GM19463 (cell line): Measurements from ENCODE around the gene RAPGEF4.

Experiments used
- ATAC-seq: cut with Tn5 transposase; IDR thresholded peaks from one replicate; pipeline ENCODE4 v1.9.1; 2021; ENCODE audit warnings: mild to moderate bottlenecking, moderate library complexity; ENCODE audit not compliant: unreplicated experiment

RAPGEF4 gene

GRCh38 chr2:172735582-172736423, at the start of gene RAPGEF4:
Gene RAPGEF4, plus strand, starts transcription at chr2:172735845. Its CDS starts 139 bp downstream, at chr2:172735984.
- no peak for ATAC-seq

GRCh38 chr2:172693037-172693436, 42.6 kb upstream of the RAPGEF4 start:
- no peak for ATAC-seq

- no peak for ATAC-seq
These were observed 41.9 kb upstream of the RAPGEF4 start for GRCh38 chr2:172693529-172694455.

GRCh38 chr2:172697296-172697695, 38.3 kb upstream of the RAPGEF4 start:
- no peak for ATAC-seq

- peak; percentile 95 for ATAC-seq
These were observed 37.4 kb upstream of the RAPGEF4 start for GRCh38 chr2:172698041-172698863.

GRCh38 chr2:172701250-172701649, 34.4 kb upstream of the RAPGEF4 start:
- ATAC-seq = no peak

GRCh38 chr2:172702451-172702850, 33.2 kb upstream of the RAPGEF4 start:
- no peak for ATAC-seq

GRCh38 chr2:172704072-172704936, 31.3 kb upstream of the RAPGEF4 start:
- no peak for ATAC-seq

- ATAC-seq = no peak
These were observed 30.3 kb upstream of the RAPGEF4 start for GRCh38 chr2:172705352-172705751.

- ATAC-seq = no peak
These were observed 27.4 kb upstream of the RAPGEF4 start for GRCh38 chr2:172708247-172708646.

GRCh38 chr2:172709566-172710291, 25.9 kb upstream of the RAPGEF4 start:
- ATAC-seq = no peak

GRCh38 chr2:172710584-172711047, 25.0 kb upstream of the RAPGEF4 start:
- ATAC-seq = no peak

- no peak for ATAC-seq
These were observed 24.5 kb upstream of the RAPGEF4 start for GRCh38 chr2:172711110-172711509.

GRCh38 chr2:172712251-172712650, 23.4 kb upstream of the RAPGEF4 start:
- ATAC-seq = no peak

- no peak for ATAC-seq
These were observed 22.2 kb upstream of the RAPGEF4 start for GRCh38 chr2:172713365-172713875.

GRCh38 chr2:172722481-172722880, 13.2 kb upstream of the RAPGEF4 start:
- no peak for ATAC-seq

- ATAC-seq = no peak
These were observed 12.4 kb upstream of the RAPGEF4 start for GRCh38 chr2:172723286-172723685.

- ATAC-seq = no peak
These were observed 10.9 kb upstream of the RAPGEF4 start for GRCh38 chr2:172724724-172725123.

GRCh38 chr2:172725284-172725683, 10.4 kb upstream of the RAPGEF4 start:
- ATAC-seq = no peak
